LoVo (cell line): ENCODE data around the gene WNK2.
A peak's percentile ranks its signal among the peaks of the same experiment; 100 is the strongest.
"Not testable (repeated sequence)": the region's sequence is repeated elsewhere in the genome, so short reads cannot be mapped to it uniquely, and the experiment has no call there.

Source experiments
- DNase-seq: peaks from one replicate; pipeline ENCODE4 v3.0.0-alpha.2; 2016; ENCODE audit warnings: low spot score

Gene WNK2

GRCh38 chr9:93338196-93338595 lies 154.3 kb downstream of the WNK2 start:
- DNase-seq: not testable (repeated sequence)

GRCh38 chr9:93340091-93340490 lies 156.2 kb downstream of the WNK2 start:
- no peak for DNase-seq

GRCh38 chr9:93341820-93342219 lies 157.9 kb downstream of the WNK2 start:
- not testable (repeated sequence) for DNase-seq

- not testable (repeated sequence) for DNase-seq
These were observed 158.5 kb downstream of the WNK2 start for GRCh38 chr9:93342428-93342827.

- no peak for DNase-seq
These were observed 159.7 kb downstream of the WNK2 start for GRCh38 chr9:93343663-93344062.

GRCh38 chr9:93345643-93346230 lies 161.8 kb downstream of the WNK2 start:
- DNase-seq: no peak

GRCh38 chr9:93346231-93347112 lies 162.5 kb downstream of the WNK2 start:
- DNase-seq: no peak

- not testable (repeated sequence) for DNase-seq
These were observed 163.5 kb downstream of the WNK2 start for GRCh38 chr9:93347371-93347975.

- not testable (repeated sequence) for DNase-seq
These were observed 169.7 kb downstream of the WNK2 start for GRCh38 chr9:93353413-93354310.

GRCh38 chr9:93354451-93354850 lies 170.5 kb downstream of the WNK2 start:
- peak; percentile 7 for DNase-seq

GRCh38 chr9:93355827-93356226 lies 171.9 kb downstream of the WNK2 start:
- no peak for DNase-seq

GRCh38 chr9:93357649-93358048 lies 173.7 kb downstream of the WNK2 start:
- DNase-seq: no peak

GRCh38 chr9:93359907-93360306 lies 176.0 kb downstream of the WNK2 start:
- not testable (repeated sequence) for DNase-seq

- DNase-seq: no peak
These were observed 178.1 kb downstream of the WNK2 start for GRCh38 chr9:93361995-93362394.

GRCh38 chr9:93364734-93365426 lies 180.9 kb downstream of the WNK2 start:
- DNase-seq: no peak

- DNase-seq: no peak
These were observed 181.6 kb downstream of the WNK2 start for GRCh38 chr9:93365427-93366118.

GRCh38 chr9:93366119-93366447 lies 182.1 kb downstream of the WNK2 start:
- DNase-seq: no peak

- not testable (repeated sequence) for DNase-seq
These were observed 182.5 kb downstream of the WNK2 start for GRCh38 chr9:93366486-93366885.

- no peak for DNase-seq
These were observed 184.5 kb downstream of the WNK2 start for GRCh38 chr9:93368437-93368836.

GRCh38 chr9:93369686-93370085 lies 185.7 kb downstream of the WNK2 start:
- no peak for DNase-seq
